Effector CD4-positive, alpha-beta T cell (primary cell): ENCODE results near the gene ZNF624.

Source experiments
- DNase-seq: peaks from one replicate; pipeline ENCODE4 v3.0.0-alpha.2; 2020

ZNF624 gene

GRCh38 chr17:16593356-16594102 lies 60.1 kb downstream of the ZNF624 start:
- no peak for DNase-seq

GRCh38 chr17:16589097-16589969 lies 64.3 kb downstream of the ZNF624 start:
- DNase-seq: peak; percentile 91

GRCh38 chr17:16585796-16586195 lies 67.9 kb downstream of the ZNF624 start:
- no peak for DNase-seq

- DNase-seq: peak; percentile 89
These were observed 69.2 kb downstream of the ZNF624 start for GRCh38 chr17:16584273-16584995.

- DNase-seq: no peak
These were observed 69.9 kb downstream of the ZNF624 start for GRCh38 chr17:16583781-16584180.

- no peak for DNase-seq
These were observed 80.2 kb downstream of the ZNF624 start for GRCh38 chr17:16573466-16573865.
